SK-N-SH (cell line): ENCODE measurements around the gene RASL10B. TPM values are rescaled to one million over a fixed set of nuclear protein-coding genes. Genes with fewer than 3 reads are reported as not detected.

Experiments
- CTCF ChIA-PET: fragments of 300-600, 350-600 bp; formaldehyde crosslinking; extraction: SDS; loops from one replicate; lab custom pipeline; 2021; lab: Yijun Ruan, JAX
- POLR2A ChIA-PET: fragments of 350-600 bp; sonication (Branson Sonifier 250); formaldehyde crosslinking; extraction: SDS; loops from one replicate; lab custom pipeline; 2020; ENCODE audit warnings: antibody characterized with exemption, inconsistent platforms; lab: Yijun Ruan, JAX
- DNase-seq: peaks from one replicate; pipeline ENCODE4 v3.0.0; 2012
- H2AFZ ChIP-seq: fragments of 200-600 bp; sonication (generic); 2 replicates; pipeline ENCODE4 v1.8.1; 2016; ENCODE audit warnings: antibody characterized with exemption, mild to moderate bottlenecking, low read depth
- H3F3A ChIP-seq: fragments of 200-600 bp; sonication (generic); replicated peaks from 2 replicates; pipeline ENCODE3; 2016; ENCODE audit warnings: antibody characterized with exemption, mild to moderate bottlenecking; ENCODE audit not compliant: insufficient read depth
- H3K27ac ChIP-seq, 2 experiments: fragments of 200-500 bp in 1 of 2; fragments of 200-600 bp in 1 of 2; sonication (Bioruptor generic) in 1 of 2; sonication (generic), shearing (Covaris generic) in 1 of 2; 2 replicates each; pipeline versions ENCODE4 v1.5.1 to v1.6.1; 2014 to 2016; ENCODE audit warnings: low read depth in 2 of 2, inconsistent platforms in 1 of 2, low read length in 1 of 2, mild to moderate bottlenecking in 1 of 2, mixed read lengths in 1 of 2
- H3K27me3 ChIP-seq: fragments of 200-600 bp; sonication (generic), shearing (Covaris generic); 2 replicates; pipeline ENCODE4 v1.6.1; 2016; ENCODE audit warnings: mixed run types; ENCODE audit not compliant: insufficient read depth
- H3K36me3 ChIP-seq, 2 experiments: fragments of 200-500 bp in 1 of 2; fragments of 200-600 bp in 1 of 2; sonication (Bioruptor generic) in 1 of 2; sonication (generic) in 1 of 2; replicated peaks in 1 of 2; 2 replicates each; pipeline versions ENCODE3 to v1.5.1; 2014 to 2016; ENCODE audit warnings: low read length in 1 of 2, mild to moderate bottlenecking in 1 of 2; ENCODE audit not compliant: insufficient read depth in 2 of 2, control insufficient read depth in 1 of 2
- H3K4me1 ChIP-seq, 2 experiments: fragments of 200-500 bp in 1 of 2; fragments of 200-600 bp in 1 of 2; sonication (Bioruptor generic) in 1 of 2; sonication (generic), shearing (Covaris generic) in 1 of 2; 2 replicates each; pipeline versions ENCODE4 v1.5.1 to v1.6.1; 2014 to 2016; ENCODE audit warnings: low read depth in 1 of 2, low read length in 1 of 2, mixed run types in 1 of 2; ENCODE audit not compliant: insufficient read depth in 2 of 2, control insufficient read depth in 1 of 2
- H3K4me2 ChIP-seq: fragments of 200-600 bp; sonication (generic), shearing (Covaris generic); 2 replicates; pipeline ENCODE4 v1.6.1; 2017; ENCODE audit warnings: mixed run types
- H3K4me3 ChIP-seq, 2 experiments: fragments of 200-500 bp in 1 of 2; fragments of 200-600 bp in 1 of 2; sonication (Bioruptor generic) in 1 of 2; sonication (generic), shearing (Covaris generic) in 1 of 2; 2 replicates each; pipeline versions ENCODE4 v1.5.1 to v1.8.1; 2014 to 2016; ENCODE audit warnings: low read depth in 2 of 2, inconsistent platforms in 1 of 2, low read length in 1 of 2, mild to moderate bottlenecking in 1 of 2, mixed read lengths in 1 of 2, moderate library complexity in 1 of 2
- H3K79me2 ChIP-seq: fragments of 200-600 bp; sonication (generic); 2 replicates; pipeline ENCODE4 v1.8.1; 2017; ENCODE audit warnings: mild to moderate bottlenecking; ENCODE audit not compliant: insufficient read depth
- H3K9ac ChIP-seq: fragments of 200-600 bp; sonication (generic); 2 replicates; pipeline ENCODE4 v1.6.1; 2017; ENCODE audit warnings: mixed run types
- H3K9me2 ChIP-seq: fragments of 200-600 bp; sonication (generic); 2 replicates; pipeline ENCODE4 v1.6.1; 2017; ENCODE audit warnings: mixed run types
- H3K9me3 ChIP-seq: fragments of 200-600 bp; sonication (generic); 2 replicates; pipeline ENCODE4 v1.6.1; 2017; ENCODE audit warnings: mixed run types, mild to moderate bottlenecking, moderate library complexity
- H4K20me1 ChIP-seq: fragments of 200-600 bp; sonication (generic); 2 replicates; pipeline ENCODE4 v1.6.1; 2017; ENCODE audit warnings: mild to moderate bottlenecking, mixed run types; ENCODE audit not compliant: insufficient read depth
- ELF1 ChIP-seq: IDR thresholded peaks from 2 replicates; pipeline ENCODE4 v1.4.0; 2012
- EP300 ChIP-seq, 2 experiments: IDR thresholded peaks; 2 replicates each; pipeline versions ENCODE4 v1.4.0 to v1.6.1; 2012; ENCODE audit warnings: borderline replicate concordance in 1 of 2, low read depth in 1 of 2, low read length in 1 of 2
- POLR2AphosphoS5 ChIP-seq: IDR thresholded peaks from 2 replicates; pipeline ENCODE4 v1.6.1; 2012; ENCODE audit warnings: low read depth, low read length
- RAD21 ChIP-seq: IDR thresholded peaks from 2 replicates; pipeline ENCODE4 v1.6.1; 2012; ENCODE audit warnings: mild to moderate bottlenecking, low read length
- RCOR1 ChIP-seq: fragments of 150-350 bp; IDR thresholded peaks from 2 replicates; pipeline ENCODE4 v1.6.1; 2017; ENCODE audit warnings: antibody characterized with exemption, low read length
- RXRA ChIP-seq: IDR thresholded peaks from 2 replicates; pipeline ENCODE4 v1.4.0; 2012; ENCODE audit warnings: low read depth, mild to moderate bottlenecking, borderline replicate concordance
- SIN3A ChIP-seq: IDR thresholded peaks from 2 replicates; pipeline ENCODE4 v1.6.1; 2012; ENCODE audit warnings: low read depth, mild to moderate bottlenecking, low read length, moderate library complexity, borderline replicate concordance
- SMC3 ChIP-seq: IDR thresholded peaks from 2 replicates; pipeline ENCODE4 v1.6.1; 2012; ENCODE audit warnings: low read depth, low read length, improper control_type of control experiment
- TCF12 ChIP-seq: IDR thresholded peaks from 2 replicates; pipeline ENCODE4 v1.4.0; 2012
- WGBS: methylation state at CpG from one replicate; pipeline ENCODE4 v1.1.6; 2017; ENCODE audit warnings: low lambda C conversion rate; 5-methylcytosine and 5-hydroxymethylcytosine counted together
- polyA plus RNA-seq, 3 experiments: library from polyadenylated mRNA; depleted of rRNA; stranded (reverse); fragments of >200 nt; gene quantifications; 2 replicates each; pipeline ENCODE4 v1.2.3, GENCODE V29; 2012
- TF ChIP-seq, protein P1 (sequence below): IDR thresholded peaks from 2 replicates; pipeline ENCODE4 v1.4.0; 2012; ENCODE audit warnings: low read depth, borderline replicate concordance
- TF ChIP-seq, protein P2 (sequence below): fragments of 150-350 bp; IDR thresholded peaks from 2 replicates; pipeline ENCODE4 v1.6.1; 2017; ENCODE audit warnings: antibody characterized with exemption, low read length, low read depth, borderline replicate concordance

RASL10B gene
- polyA plus RNA-seq, 1 of the 3 experiments (the other 2 are of a cell fraction) = 4.2 TPM

DNA sequence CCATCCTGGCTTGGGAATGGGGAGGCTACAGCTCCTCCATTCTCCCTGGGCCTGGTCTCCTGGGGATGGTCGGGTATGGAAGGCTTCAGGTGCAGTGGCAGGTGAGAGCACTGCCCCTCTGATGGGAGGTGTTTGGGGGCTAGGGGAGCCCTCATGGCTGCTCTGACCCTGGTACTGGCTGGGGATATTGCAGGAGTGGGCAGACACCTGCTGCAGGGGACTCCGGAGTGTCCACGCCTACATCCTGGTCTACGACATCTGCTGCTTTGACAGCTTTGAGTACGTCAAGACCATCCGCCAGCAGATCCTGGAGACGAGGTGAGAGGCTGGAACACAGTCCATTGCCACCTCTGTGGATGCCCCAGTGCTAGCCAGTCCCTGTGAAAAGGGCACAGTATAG is 8.8 kb downstream of the RASL10B start:
- no peak overlapping the region for H3K4me2 ChIP-seq
- no peaks in the 10 kb centered on the region for H3K79me2 ChIP-seq
- no peaks in the 10 kb centered on the region for H3F3A ChIP-seq
- 89% methylated on average over 7 of the region's 7 CpGs for WGBS
- H3K9ac ChIP-seq = no peak overlapping the region
- DNase-seq = no peak
- no peaks in the 10 kb centered on the region for H3K9me3 ChIP-seq
- H4K20me1 ChIP-seq = no peaks in the 10 kb centered on the region
- no peaks in the 10 kb centered on the region for H3K36me3 ChIP-seq
- no peak overlapping the region for H3K27ac ChIP-seq
- H3K9me2 ChIP-seq = no peaks in the 10 kb centered on the region
- ChIA-PET CTCF (interaction anchor here (0.8 to 3.1 kb wide), 3 partner anchors 65 to 127 kb away, joined by 3 to 22 read pairs (median 3); partner anchors contain the start of gene TAF15), POLR2A (no interaction called here)
- no peak for TF ChIP-seq ELF1
- TF ChIP-seq, protein P1, sequence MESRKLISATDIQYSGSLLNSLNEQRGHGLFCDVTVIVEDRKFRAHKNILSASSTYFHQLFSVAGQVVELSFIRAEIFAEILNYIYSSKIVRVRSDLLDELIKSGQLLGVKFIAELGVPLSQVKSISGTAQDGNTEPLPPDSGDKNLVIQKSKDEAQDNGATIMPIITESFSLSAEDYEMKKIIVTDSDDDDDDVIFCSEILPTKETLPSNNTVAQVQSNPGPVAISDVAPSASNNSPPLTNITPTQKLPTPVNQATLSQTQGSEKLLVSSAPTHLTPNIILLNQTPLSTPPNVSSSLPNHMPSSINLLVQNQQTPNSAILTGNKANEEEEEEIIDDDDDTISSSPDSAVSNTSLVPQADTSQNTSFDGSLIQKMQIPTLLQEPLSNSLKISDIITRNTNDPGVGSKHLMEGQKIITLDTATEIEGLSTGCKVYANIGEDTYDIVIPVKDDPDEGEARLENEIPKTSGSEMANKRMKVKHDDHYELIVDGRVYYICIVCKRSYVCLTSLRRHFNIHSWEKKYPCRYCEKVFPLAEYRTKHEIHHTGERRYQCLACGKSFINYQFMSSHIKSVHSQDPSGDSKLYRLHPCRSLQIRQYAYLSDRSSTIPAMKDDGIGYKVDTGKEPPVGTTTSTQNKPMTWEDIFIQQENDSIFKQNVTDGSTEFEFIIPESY = no peak
- TF ChIP-seq SMC3 = no peak
- TF ChIP-seq SIN3A = no peak
- TF ChIP-seq, protein P2, sequence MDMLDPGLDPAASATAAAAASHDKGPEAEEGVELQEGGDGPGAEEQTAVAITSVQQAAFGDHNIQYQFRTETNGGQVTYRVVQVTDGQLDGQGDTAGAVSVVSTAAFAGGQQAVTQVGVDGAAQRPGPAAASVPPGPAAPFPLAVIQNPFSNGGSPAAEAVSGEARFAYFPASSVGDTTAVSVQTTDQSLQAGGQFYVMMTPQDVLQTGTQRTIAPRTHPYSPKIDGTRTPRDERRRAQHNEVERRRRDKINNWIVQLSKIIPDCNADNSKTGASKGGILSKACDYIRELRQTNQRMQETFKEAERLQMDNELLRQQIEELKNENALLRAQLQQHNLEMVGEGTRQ = no peak
- no peak for TF ChIP-seq RXRA
- TF ChIP-seq TCF12 = no peak
- no peak for TF ChIP-seq EP300 (IDR thresholded peaks at IDR 0.05; ENCODE audit: borderline replicate concordance in 1 of 2, low read depth in 1 of 2, low read length in 1 of 2)
- H2AFZ ChIP-seq = no peak overlapping the region
- H3K27me3 ChIP-seq = no peaks in the 10 kb centered on the region
- H3K4me3 ChIP-seq = no peak overlapping the region
- H3K4me1 ChIP-seq = no peaks in the 10 kb centered on the region; a peak in 1 of 4 replicates

DNA sequence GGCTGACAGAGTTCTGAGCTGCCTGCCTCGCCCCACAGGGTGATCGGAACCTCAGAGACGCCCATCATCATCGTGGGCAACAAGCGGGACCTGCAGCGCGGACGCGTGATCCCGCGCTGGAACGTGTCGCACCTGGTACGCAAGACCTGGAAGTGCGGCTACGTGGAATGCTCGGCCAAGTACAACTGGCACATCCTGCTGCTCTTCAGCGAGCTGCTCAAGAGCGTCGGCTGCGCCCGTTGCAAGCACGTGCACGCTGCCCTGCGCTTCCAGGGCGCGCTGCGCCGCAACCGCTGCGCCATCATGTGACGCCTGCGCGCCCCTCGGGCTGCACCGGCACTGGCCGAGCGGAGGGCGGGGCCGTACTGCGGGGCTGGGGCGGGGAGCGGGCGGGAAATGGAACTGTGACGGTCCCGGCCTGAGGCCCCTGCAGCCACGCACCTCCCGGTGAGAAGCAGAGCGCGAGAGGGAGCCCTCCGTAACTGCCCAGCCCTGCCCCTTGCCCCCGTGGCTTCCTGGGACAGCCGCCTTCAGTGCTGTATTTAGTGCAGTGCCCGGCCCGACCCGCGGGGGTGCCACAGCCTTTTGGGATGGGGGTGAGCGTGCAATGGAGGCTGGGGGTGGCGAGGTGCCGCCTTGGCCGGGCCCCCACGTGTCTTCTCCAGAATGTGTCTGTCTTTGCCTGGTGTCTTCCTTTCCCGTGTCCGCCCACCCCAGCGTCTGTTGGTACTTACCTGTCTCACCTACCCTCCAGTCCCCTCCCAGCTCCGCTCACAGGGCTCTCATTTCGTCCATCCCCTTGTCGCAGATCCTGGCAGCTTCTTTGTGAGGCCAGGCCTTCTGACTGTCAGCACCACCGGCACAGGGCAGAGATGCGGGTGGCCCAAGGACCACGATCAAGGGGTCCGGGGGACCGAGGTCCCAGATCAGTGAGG is 9.8 kb downstream of the RASL10B start:
- Histone ChIP-seq H3K36me3 (no peaks in the 10 kb centered on the region), H3K4me2 (no peak overlapping the region), H3K27me3 (no peaks in the 10 kb centered on the region; the same call in 1 of the 2 replicates), H3K9me3 (no peaks in the 10 kb centered on the region), H3K79me2 (no peaks in the 10 kb centered on the region), H3K9ac (no peak overlapping the region)
- POLR2A ChIA-PET = interaction anchor here (1.6 kb wide), 1 partner anchor 68 kb away, joined by 5 read pairs; the partner anchor contains the start of gene TAF15
- DNase-seq = peak; percentile 74
- TF ChIP-seq RCOR1 (no peak), RAD21 (no peak), POLR2AphosphoS5 (no peak)
- TF ChIP-seq, all 33 proteins: peak for 0
- H3K4me3 ChIP-seq = no peak overlapping the region
- no peaks in the 10 kb centered on the region; a peak in 1 of 4 replicates for H3K4me1 ChIP-seq
- no peaks in the 10 kb centered on the region for H4K20me1 ChIP-seq
- no peak overlapping the region for H2AFZ ChIP-seq
- WGBS = 73% methylated on average over 33 of the region's 73 CpGs
- no peaks in the 10 kb centered on the region for H3K9me2 ChIP-seq
- H3F3A ChIP-seq = no peaks in the 10 kb centered on the region
- no peak overlapping the region for H3K27ac ChIP-seq
- CTCF ChIA-PET = interaction anchor here (0.6 to 3.1 kb wide), 5 partner anchors 23 to 186 kb away, joined by 3 to 22 read pairs (median 4); no protein-coding TSS in a partner anchor
